GM12878 (cell line): ENCODE measurements around the gene ERCC4. TPM values are rescaled to one million over a fixed set of nuclear protein-coding genes. Genes with fewer than 3 reads are reported as not detected.

Experiments
- BHLHE40 ChIP-seq, 2 experiments: fragments of 450-650 bp in 1 of 2; IDR thresholded peaks; 2 replicates each; pipeline ENCODE4 v1.6.1; 2011 to 2017; ENCODE audit warnings: low read depth in 2 of 2, borderline replicate concordance in 1 of 2, improper control_type of control experiment in 1 of 2, low read length in 1 of 2, mild to moderate bottlenecking in 1 of 2
- CHD2 ChIP-seq: IDR thresholded peaks from 2 replicates; pipeline ENCODE4 v1.6.1; 2011; ENCODE audit warnings: low read depth, low read length, improper control_type of control experiment, borderline replicate concordance
- DPF2 ChIP-seq: fragments of 450-650 bp; IDR thresholded peaks from 2 replicates; pipeline ENCODE4 v1.6.1; 2017; ENCODE audit warnings: mild to moderate bottlenecking
- HDAC6 ChIP-seq: fragments of 200-600 bp; sonication (generic); IDR thresholded peaks from one replicate; pipeline ENCODE4 v1.8.0; 2017; ENCODE audit warnings: antibody characterized with exemption; ENCODE audit not compliant: unreplicated experiment
- JUNB ChIP-seq: IDR thresholded peaks from 2 replicates; pipeline ENCODE4 v1.6.1; 2016; ENCODE audit warnings: antibody characterized with exemption, mild to moderate bottlenecking
- KDM1A ChIP-seq: fragments of 200-600 bp; sonication (generic); IDR thresholded peaks from 2 replicates; pipeline ENCODE4 v1.6.1; 2016; ENCODE audit warnings: borderline replicate concordance
- MXI1 ChIP-seq: fragments of 150-350 bp; IDR thresholded peaks from 2 replicates; pipeline ENCODE4 v1.6.1; 2011; ENCODE audit warnings: low read depth, mild to moderate bottlenecking, inconsistent platforms, low read length, improper control_type of control experiment
- MYB ChIP-seq: fragments of 150-350 bp; IDR thresholded peaks from 2 replicates; pipeline ENCODE4 v1.6.1; 2014; ENCODE audit warnings: mild to moderate bottlenecking, low read depth, low read length, borderline replicate concordance
- NR2C2 ChIP-seq: IDR thresholded peaks from 2 replicates; pipeline ENCODE4 v1.6.1; 2011; ENCODE audit warnings: borderline replicate concordance, low read depth; ENCODE audit not compliant: control insufficient read depth, insufficient read length
- POLR2AphosphoS2 ChIP-seq: IDR thresholded peaks from 2 replicates; pipeline ENCODE4 v1.6.1; 2011; ENCODE audit warnings: low read depth, mild to moderate bottlenecking, low read length, improper control_type of control experiment, moderate library complexity
- SMARCA5 ChIP-seq: fragments of 450-650 bp; IDR thresholded peaks from 2 replicates; pipeline ENCODE4 v1.6.1; 2017; ENCODE audit warnings: mild to moderate bottlenecking
- SMC3 ChIP-seq: IDR thresholded peaks from 2 replicates; pipeline ENCODE4 v1.6.1; 2011; ENCODE audit warnings: low read length, improper control_type of control experiment, borderline replicate concordance
- STAT1 ChIP-seq: fragments of 450-650 bp; conservative IDR thresholded peaks from 2 replicates; pipeline ENCODE4 v1.6.1; 2014; ENCODE audit warnings: antibody characterized with exemption, mild to moderate bottlenecking
- SUZ12 ChIP-seq: fragments of 200-600 bp; sonication (generic); IDR thresholded peaks from one replicate; pipeline ENCODE4 v1.6.1; 2018; ENCODE audit warnings: antibody characterized with exemption, mild to moderate bottlenecking; ENCODE audit not compliant: unreplicated experiment
- ZZZ3 ChIP-seq: IDR thresholded peaks from 2 replicates; pipeline ENCODE4 v1.6.1; 2011; ENCODE audit warnings: low read depth; ENCODE audit not compliant: control insufficient read depth, insufficient read length
- polyA plus RNA-seq, 11 experiments: library from polyadenylated mRNA; depleted of rRNA in 4 of 11; unstranded in 6 of 11; stranded (reverse) in 5 of 11; fragments of >200 nt; fragmentation: Nextera tagmentation in 4 of 11; fragmentation: Illumina TruSeq in 1 of 11; extraction: Ambion mirVana in 4 of 11; extraction: Trizol in 1 of 11; gene quantifications; 1 replicate in 1 of 11; 2 replicates in 10 of 11; pipeline versions ENCODE4 v1.2.1 to v1.2.3, GENCODE V29; 2011 to 2016; ENCODE audit warnings: inconsistent platforms in 2 of 11, missing spikeins in 2 of 11, low read depth in 1 of 11
- total RNA-seq, 4 experiments: library from RNA; depleted of rRNA in 3 of 4; stranded (reverse); fragments of >200 nt in 3 of 4; fragmentation: Illumina TruSeq in 1 of 4; extraction: Trizol in 1 of 4; gene quantifications; 2 replicates each; pipeline versions ENCODE4 v1.2.1 to v1.2.3, GENCODE V29; 2013 to 2021

Gene ERCC4
- total and polyA plus RNA-seq, 10 of the 15 experiments (the other 5 are each of a cell fraction or from before 2014, with no cell fraction given) = 4.7 to 24.6 (median 8.9) TPM

DNA sequence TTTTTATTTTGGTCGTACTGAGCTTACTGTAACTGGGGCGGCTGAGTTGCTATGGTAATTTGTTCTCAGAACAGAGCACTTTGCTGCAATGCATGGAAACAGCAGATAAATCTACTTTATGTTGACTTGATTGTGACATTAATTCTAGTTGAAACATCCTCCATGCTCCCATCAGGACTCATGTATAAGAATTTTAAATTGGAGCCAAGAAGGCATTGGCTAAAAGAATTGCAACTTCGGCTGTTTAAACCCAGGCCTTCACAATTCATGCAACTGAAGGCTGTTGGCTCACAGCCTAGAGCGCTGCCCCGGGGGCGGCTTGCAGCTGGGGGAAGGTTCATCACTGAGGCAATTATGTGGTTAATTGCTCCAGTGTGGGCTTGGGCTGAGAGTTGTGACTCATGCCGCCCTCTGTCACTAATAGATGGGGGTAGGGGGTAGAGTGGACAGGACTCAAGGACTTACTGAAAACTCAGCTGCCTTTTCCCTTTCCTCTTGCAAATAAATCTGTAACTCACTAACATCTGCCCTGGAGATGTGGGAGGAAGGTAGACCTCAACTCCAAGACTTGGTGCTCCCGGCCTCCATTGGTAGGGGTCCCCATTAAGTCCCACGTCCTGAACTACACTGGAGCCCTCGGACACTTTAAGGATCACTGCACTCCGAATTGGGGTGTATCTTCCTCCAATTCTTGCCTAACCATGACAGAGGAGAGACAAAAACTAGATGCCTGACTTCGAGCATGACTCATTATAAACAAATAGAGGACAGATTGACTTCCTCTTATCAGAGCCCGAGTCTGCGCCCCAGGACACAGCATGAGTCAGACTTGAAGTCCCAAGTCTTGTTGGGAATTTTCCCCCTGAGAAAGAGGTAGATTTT, 37.5 kb downstream of the ERCC4 start (continued):
- no peak for TF ChIP-seq KDM1A
- TF ChIP-seq ZZZ3 = no peak
- no peak for TF ChIP-seq SUZ12
- peak; percentile 97 for TF ChIP-seq DPF2
- peak; percentile 92 for TF ChIP-seq SMARCA5
- TF ChIP-seq BHLHE40 (IDR thresholded peaks at IDR 0.05; ENCODE audit: borderline replicate concordance in 1 of 2, low read depth in 2 of 2, low read length in 1 of 2) = peak; percentile 21 to 65; a peak in 2 of 4 replicates
- TF ChIP-seq MYB = no peak
- TF ChIP-seq HDAC6 = no peak
- TF ChIP-seq MXI1 = peak; percentile 35; the same call in 1 of the 2 replicates
- no peak for TF ChIP-seq NR2C2
- TF ChIP-seq CHD2 = peak; percentile 75; the same call in 1 of the 2 replicates
- TF ChIP-seq STAT1 = no peak
- TF ChIP-seq JUNB = peak; percentile 63; the same call in 1 of the 2 replicates
- TF ChIP-seq SMC3 = no peak
- TF ChIP-seq POLR2AphosphoS2 = no peak
- TF ChIP-seq, all 136 proteins: peak for 51
